Kidney tubule cell (primary cell): ENCODE data around the gene NEK9.
A peak's percentile ranks its signal among the peaks of the same experiment; 100 is the strongest.

Experiments
- DNase-seq: peaks from one replicate; pipeline ENCODE4 v3.0.0-alpha.2; 2018; ENCODE audit warnings: low spot score

NEK9 gene

GRCh38 chr14:75144944-75145343 lies 18.1 kb upstream of the NEK9 start:
- no peak for DNase-seq

GRCh38 chr14:75143761-75144527 lies 17.1 kb upstream of the NEK9 start:
- no peak for DNase-seq

GRCh38 chr14:75142494-75142893 lies 15.6 kb upstream of the NEK9 start:
- no peak for DNase-seq

- DNase-seq, result no peak
These were observed 15.1 kb upstream of the NEK9 start for GRCh38 chr14:75141967-75142366.

GRCh38 chr14:75141062-75141461 lies 14.2 kb upstream of the NEK9 start:
- DNase-seq, result no peak

GRCh38 chr14:75140620-75141019 lies 13.8 kb upstream of the NEK9 start:
- DNase-seq, result no peak

GRCh38 chr14:75139185-75139584 lies 12.3 kb upstream of the NEK9 start:
- DNase-seq, result no peak

- no peak for DNase-seq
These were observed 11.6 kb upstream of the NEK9 start for GRCh38 chr14:75138492-75138891.

- DNase-seq, result no peak
These were observed 7.8 kb upstream of the NEK9 start for GRCh38 chr14:75134644-75135043.

GRCh38 chr14:75133597-75133996 lies 6.7 kb upstream of the NEK9 start:
- no peak for DNase-seq

GRCh38 chr14:75132382-75133086 lies 5.7 kb upstream of the NEK9 start:
- peak; percentile 78 for DNase-seq

- no peak for DNase-seq
These were observed 1.7 kb upstream of the NEK9 start for GRCh38 chr14:75128596-75128990.

GRCh38 chr14:75127903-75128595 lies 1.2 kb upstream of the NEK9 start:
- no peak for DNase-seq

- DNase-seq, result peak; percentile 66
These were observed 599 bp upstream of the NEK9 start for GRCh38 chr14:75127474-75127820.

GRCh38 chr14:75126121-75126544 lies 715 bp downstream of the NEK9 start:
- DNase-seq, result no peak

- DNase-seq, result peak; percentile 35
These were observed 1.2 kb downstream of the NEK9 start for GRCh38 chr14:75125617-75126016.

GRCh38 chr14:75123991-75124390 lies 2.9 kb downstream of the NEK9 start:
- DNase-seq, result peak; percentile 72

GRCh38 chr14:75121552-75121951 lies 5.3 kb downstream of the NEK9 start:
- no peak for DNase-seq

- no peak for DNase-seq
These were observed 6.1 kb downstream of the NEK9 start for GRCh38 chr14:75120541-75121291.

GRCh38 chr14:75119056-75119455 lies 7.8 kb downstream of the NEK9 start:
- DNase-seq, result no peak

GRCh38 chr14:75113932-75114539 lies 12.8 kb downstream of the NEK9 start:
- no peak for DNase-seq

- no peak for DNase-seq
These were observed 17.0 kb downstream of the NEK9 start for GRCh38 chr14:75109877-75110276.
